ENCODE data around the gene DPPA4.
A peak's percentile ranks its signal among the peaks of the same experiment; 100 is the strongest.

Gene DPPA4

DNA sequence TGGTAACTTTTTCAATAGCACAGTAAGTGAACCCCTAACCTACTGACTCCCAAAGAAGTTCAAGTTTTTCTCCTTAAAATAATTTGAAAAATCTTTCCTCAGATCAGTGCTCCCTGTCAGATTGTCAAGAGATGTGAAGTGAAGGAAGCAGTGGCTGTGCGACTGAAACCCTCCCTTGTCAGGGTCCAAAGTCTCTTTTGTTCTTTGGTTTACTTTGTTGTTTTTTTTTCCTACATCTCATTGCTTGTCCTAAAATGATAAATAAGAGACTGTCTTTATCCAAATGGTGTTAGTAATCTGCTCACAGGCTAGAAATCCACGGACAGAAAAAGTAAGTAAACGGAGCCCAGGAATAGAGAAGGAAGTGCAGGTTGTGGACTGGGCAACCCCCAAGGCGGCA is 976 bp upstream of the DPPA4 start:
- Histone ChIP-seq H3K36me3 (ENCODE audit: control insufficient read depth, insufficient read depth, low read length) (peaks cover 47% of the 10 kb centered on the region), H3K4me3 (ENCODE audit: low read depth, low read length) (peak overlapping the region; percentile 100), H3K9ac (ENCODE audit: low read depth, low read length) (peak overlapping the region; percentile 100), H3K4me1 (ENCODE audit: control insufficient read depth, insufficient read depth, low read length) (peaks cover 28% of the 10 kb centered on the region), H3K27me3 (ENCODE audit: control insufficient read depth, insufficient read depth, low read length) (no peaks in the 10 kb centered on the region), H3K27ac (ENCODE audit: low read depth, low read length) (peak overlapping the region; percentile 92), H3K9me3 (ENCODE audit: control insufficient read depth, insufficient read depth, low read length) (no peaks in the 10 kb centered on the region)

GRCh38 chr3:109336291-109336861 is 970 bp downstream of the DPPA4 start:
- Histone ChIP-seq H3K36me3 (ENCODE audit: control insufficient read depth, insufficient read depth, low read length) (peaks cover 52% of the 10 kb centered on the region), H3K4me1 (ENCODE audit: control insufficient read depth, insufficient read depth, low read length) (peaks cover 39% of the 10 kb centered on the region), H3K9ac (ENCODE audit: low read depth, low read length) (peak overlapping the region; percentile 100), H3K27me3 (ENCODE audit: control insufficient read depth, insufficient read depth, low read length) (no peaks in the 10 kb centered on the region), H3K9me3 (ENCODE audit: control insufficient read depth, insufficient read depth, low read length) (no peaks in the 10 kb centered on the region), H3K27ac (ENCODE audit: low read depth, low read length) (peak overlapping the region; percentile 92), H3K4me3 (ENCODE audit: low read depth, low read length) (peak overlapping the region; percentile 100)

DNA sequence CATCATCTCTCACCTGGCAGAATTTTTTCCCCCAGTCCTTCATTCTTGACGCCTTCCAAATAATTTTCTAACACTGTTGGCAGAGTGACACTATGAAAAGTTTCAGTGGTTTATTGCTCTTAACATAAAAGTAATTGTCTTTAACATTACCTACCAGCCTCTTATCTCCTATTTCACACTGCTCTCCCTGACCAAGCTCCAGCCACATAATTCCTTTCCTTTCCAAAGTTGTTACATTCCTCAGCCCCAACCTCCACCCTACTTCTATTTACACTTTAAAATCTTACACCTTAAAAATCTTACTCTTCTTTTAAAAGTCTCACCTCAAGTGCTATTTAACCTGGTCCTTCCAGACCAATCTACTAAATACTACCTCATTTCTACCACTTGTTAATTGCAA is 2.8 kb downstream of the DPPA4 start:
- peak overlapping the region; percentile 42 for H3K27ac ChIP-seq (ENCODE audit: low read depth, low read length)
- H3K36me3 ChIP-seq (ENCODE audit: control insufficient read depth, insufficient read depth, low read length), result peaks cover 69% of the 10 kb centered on the region
- H3K27me3 ChIP-seq (ENCODE audit: control insufficient read depth, insufficient read depth, low read length), result no peaks in the 10 kb centered on the region
- H3K4me3 ChIP-seq (ENCODE audit: low read depth, low read length), result peak overlapping the region; percentile 100
- H3K4me1 ChIP-seq (ENCODE audit: control insufficient read depth, insufficient read depth, low read length), result peaks cover 36% of the 10 kb centered on the region
- peak overlapping the region; percentile 100 for H3K9ac ChIP-seq (ENCODE audit: low read depth, low read length)
- H3K9me3 ChIP-seq (ENCODE audit: control insufficient read depth, insufficient read depth, low read length), result no peaks in the 10 kb centered on the region

DNA sequence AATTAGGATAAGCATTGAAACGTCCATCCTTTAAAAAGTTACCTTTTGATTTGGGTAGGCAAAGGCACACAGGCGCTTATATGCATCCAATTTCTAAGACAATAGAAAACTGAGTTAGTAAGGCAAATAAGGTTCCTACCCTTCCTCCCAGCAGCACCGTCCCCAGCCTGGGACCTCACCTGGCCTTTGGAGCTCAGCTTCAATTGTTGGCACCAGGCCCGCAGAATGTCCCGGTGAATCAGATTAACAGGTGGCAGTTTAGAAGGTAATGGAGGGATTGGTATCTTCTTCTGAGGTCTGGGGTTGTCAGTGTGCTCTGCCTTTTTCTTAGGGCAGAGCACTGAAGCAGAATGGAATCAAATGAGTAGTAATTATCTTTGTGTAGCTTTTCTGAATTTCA is 5.7 kb downstream of the DPPA4 start:
- Histone ChIP-seq H3K9me3 (ENCODE audit: control insufficient read depth, insufficient read depth, low read length) (no peaks in the 10 kb centered on the region), H3K27ac (ENCODE audit: low read depth, low read length) (no peak overlapping the region), H3K9ac (ENCODE audit: low read depth, low read length) (no peak overlapping the region), H3K4me3 (ENCODE audit: low read depth, low read length) (peak overlapping the region; percentile 42), H3K4me1 (ENCODE audit: control insufficient read depth, insufficient read depth, low read length) (peaks cover 25% of the 10 kb centered on the region), H3K27me3 (ENCODE audit: control insufficient read depth, insufficient read depth, low read length) (no peaks in the 10 kb centered on the region), H3K36me3 (ENCODE audit: control insufficient read depth, insufficient read depth, low read length) (peaks cover 97% of the 10 kb centered on the region)

- Histone ChIP-seq H3K36me3 (ENCODE audit: control insufficient read depth, insufficient read depth, low read length) (peaks cover 94% of the 10 kb centered on the region), H3K4me3 (ENCODE audit: low read depth, low read length) (0 out of 2 replicates have a peak overlapping the region, but pooled peaks have one; percentile 14), H3K9ac (ENCODE audit: low read depth, low read length) (no peak overlapping the region)
These were observed 6.9 kb downstream of the DPPA4 start for GRCh38 chr3:109330405-109330804.

GRCh38 chr3:109328202-109328601 is 9.1 kb downstream of the DPPA4 start:
- Histone ChIP-seq H3K9me3 (ENCODE audit: control insufficient read depth, insufficient read depth, low read length) (no peaks in the 10 kb centered on the region), H3K9ac (ENCODE audit: low read depth, low read length) (no peak overlapping the region), H3K36me3 (ENCODE audit: control insufficient read depth, insufficient read depth, low read length) (peaks cover 72% of the 10 kb centered on the region), H3K4me3 (ENCODE audit: low read depth, low read length) (no peak overlapping the region), H3K27me3 (ENCODE audit: control insufficient read depth, insufficient read depth, low read length) (no peaks in the 10 kb centered on the region), H3K27ac (ENCODE audit: low read depth, low read length) (no peak overlapping the region), H3K4me1 (ENCODE audit: control insufficient read depth, insufficient read depth, low read length) (peaks cover 16% of the 10 kb centered on the region)

More at GRCh38 chr3:109330405-109330804, 6.9 kb downstream of the DPPA4 start:
- peaks cover 25% of the 10 kb centered on the region for H3K4me1 ChIP-seq (ENCODE audit: control insufficient read depth, insufficient read depth, low read length)
- peak overlapping the region; percentile 45 for H3K27ac ChIP-seq (ENCODE audit: low read depth, low read length)
- no peaks in the 10 kb centered on the region for H3K27me3 ChIP-seq (ENCODE audit: control insufficient read depth, insufficient read depth, low read length)
- no peaks in the 10 kb centered on the region for H3K9me3 ChIP-seq (ENCODE audit: control insufficient read depth, insufficient read depth, low read length)

- Histone ChIP-seq H3K4me1 (ENCODE audit: control insufficient read depth, insufficient read depth, low read length) (peaks cover 3% of the 10 kb centered on the region; the same call in 1 of the 2 replicates), H3K9ac (ENCODE audit: low read depth, low read length) (no peak overlapping the region), H3K27ac (ENCODE audit: low read depth, low read length) (peak overlapping the region; percentile 48), H3K36me3 (ENCODE audit: control insufficient read depth, insufficient read depth, low read length) (peaks cover 48% of the 10 kb centered on the region), H3K9me3 (ENCODE audit: control insufficient read depth, insufficient read depth, low read length) (no peaks in the 10 kb centered on the region), H3K4me3 (ENCODE audit: low read depth, low read length) (no peak overlapping the region), H3K27me3 (ENCODE audit: control insufficient read depth, insufficient read depth, low read length) (no peaks in the 10 kb centered on the region)
These were observed 11.7 kb downstream of the DPPA4 start for GRCh38 chr3:109325657-109326056.

DNA sequence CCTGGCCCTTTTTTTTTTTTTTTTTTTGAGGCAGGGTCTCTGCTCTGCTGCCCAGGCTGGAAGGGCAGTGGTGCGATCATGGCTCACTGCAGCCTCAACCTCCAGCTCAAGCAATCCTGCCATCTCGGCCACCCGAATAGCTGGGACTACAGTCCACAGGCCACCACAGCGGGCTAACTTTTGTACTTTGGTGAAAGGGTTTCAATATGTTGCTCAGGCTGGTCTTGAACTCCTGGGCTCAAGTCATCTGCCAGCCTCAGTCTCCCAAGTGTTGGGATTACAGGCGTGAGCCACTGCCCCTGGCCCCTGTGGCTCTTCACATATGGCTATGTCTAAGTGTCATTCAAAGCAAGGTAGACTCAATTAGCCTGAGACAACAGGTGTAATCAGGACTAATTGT is 12.2 kb downstream of the DPPA4 start:
- H3K4me3 ChIP-seq (ENCODE audit: low read depth, low read length), result no peak overlapping the region
- H3K9ac ChIP-seq (ENCODE audit: low read depth, low read length), result no peak overlapping the region
- no peaks in the 10 kb centered on the region for H3K4me1 ChIP-seq (ENCODE audit: control insufficient read depth, insufficient read depth, low read length)
- H3K27ac ChIP-seq (ENCODE audit: low read depth, low read length), result peak overlapping the region; percentile 48
- H3K36me3 ChIP-seq (ENCODE audit: control insufficient read depth, insufficient read depth, low read length), result peaks cover 42% of the 10 kb centered on the region
- no peaks in the 10 kb centered on the region for H3K27me3 ChIP-seq (ENCODE audit: control insufficient read depth, insufficient read depth, low read length)
- H3K9me3 ChIP-seq (ENCODE audit: control insufficient read depth, insufficient read depth, low read length), result no peaks in the 10 kb centered on the region

DNA sequence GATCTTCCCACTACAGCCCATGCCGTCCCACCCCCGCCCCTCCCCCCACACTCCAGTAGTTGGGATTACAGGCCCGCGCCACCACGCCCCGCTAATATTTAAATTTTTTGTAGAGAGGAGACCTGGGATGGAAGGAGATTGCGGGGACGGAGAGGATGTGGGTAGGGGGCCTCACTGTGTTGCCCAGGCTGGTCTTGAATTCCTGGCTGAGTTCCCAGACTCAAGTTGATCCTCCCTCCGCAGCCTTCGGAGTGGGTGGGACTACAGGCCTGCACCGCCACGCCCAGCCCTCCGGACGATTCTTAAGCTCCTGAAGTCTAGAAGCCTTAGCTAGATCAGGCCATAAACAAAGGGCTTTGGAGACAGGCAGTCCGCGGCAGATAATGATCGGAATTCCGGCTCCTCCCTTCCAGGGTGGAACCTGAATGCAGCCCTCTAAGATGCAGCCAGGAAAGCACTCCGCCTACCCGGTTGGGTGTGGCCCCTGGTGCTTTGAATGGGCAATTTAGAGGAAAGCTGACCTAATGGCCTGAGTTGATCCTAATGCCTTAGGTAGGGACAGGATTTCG is 21.1 kb downstream of the DPPA4 start, which contains the start of gene DPPA2:
Gene DPPA2 (minus strand): TSS at position 356 of the 569 bp plus-strand sequence. CDS start 1,975 bp downstream, outside the sequence.
- Histone ChIP-seq H3K27ac (ENCODE audit: low read depth, low read length) (no peak within 1 kb of the TSS), H3K36me3 (ENCODE audit: control insufficient read depth, insufficient read depth, low read length) (peaks cover 3% of the 10 kb centered on the region; the same call in 1 of the 2 replicates), H3K4me3 (ENCODE audit: low read depth, low read length) (no peak within 1 kb of the TSS), H3K4me1 (ENCODE audit: control insufficient read depth, insufficient read depth, low read length) (peaks cover 28% of the 10 kb centered on the region), H3K9ac (ENCODE audit: low read depth, low read length) (no peak within 1 kb of the TSS), H3K9me3 (ENCODE audit: control insufficient read depth, insufficient read depth, low read length) (no peaks in the 10 kb centered on the region), H3K27me3 (ENCODE audit: control insufficient read depth, insufficient read depth, low read length) (no peaks in the 10 kb centered on the region)

GRCh38 chr3:109313061-109313460 is 24.3 kb downstream of the DPPA4 start:
- H3K9ac ChIP-seq (ENCODE audit: low read depth, low read length), result no peak overlapping the region
- H3K27me3 ChIP-seq (ENCODE audit: control insufficient read depth, insufficient read depth, low read length), result no peaks in the 10 kb centered on the region
- no peak overlapping the region for H3K4me3 ChIP-seq (ENCODE audit: low read depth, low read length)
- no peaks in the 10 kb centered on the region for H3K9me3 ChIP-seq (ENCODE audit: control insufficient read depth, insufficient read depth, low read length)
- H3K36me3 ChIP-seq (ENCODE audit: control insufficient read depth, insufficient read depth, low read length), result peaks cover 3% of the 10 kb centered on the region; the same call in 1 of the 2 replicates
- peaks cover 28% of the 10 kb centered on the region for H3K4me1 ChIP-seq (ENCODE audit: control insufficient read depth, insufficient read depth, low read length)
- no peak overlapping the region for H3K27ac ChIP-seq (ENCODE audit: low read depth, low read length)

- Histone ChIP-seq H3K36me3 (ENCODE audit: control insufficient read depth, insufficient read depth, low read length) (no peaks in the 10 kb centered on the region), H3K4me1 (ENCODE audit: control insufficient read depth, insufficient read depth, low read length) (no peaks in the 10 kb centered on the region), H3K27me3 (ENCODE audit: control insufficient read depth, insufficient read depth, low read length) (no peaks in the 10 kb centered on the region), H3K9me3 (ENCODE audit: control insufficient read depth, insufficient read depth, low read length) (no peaks in the 10 kb centered on the region), H3K9ac (ENCODE audit: low read depth, low read length) (no peak overlapping the region), H3K4me3 (ENCODE audit: low read depth, low read length) (no peak overlapping the region), H3K27ac (ENCODE audit: low read depth, low read length) (no peak overlapping the region)
These were observed 39.9 kb downstream of the DPPA4 start for GRCh38 chr3:109297496-109297895.

All from HUES48 (cell line).